Measurements from ENCODE around the gene FANCI.

The FANCI gene

DNA sequence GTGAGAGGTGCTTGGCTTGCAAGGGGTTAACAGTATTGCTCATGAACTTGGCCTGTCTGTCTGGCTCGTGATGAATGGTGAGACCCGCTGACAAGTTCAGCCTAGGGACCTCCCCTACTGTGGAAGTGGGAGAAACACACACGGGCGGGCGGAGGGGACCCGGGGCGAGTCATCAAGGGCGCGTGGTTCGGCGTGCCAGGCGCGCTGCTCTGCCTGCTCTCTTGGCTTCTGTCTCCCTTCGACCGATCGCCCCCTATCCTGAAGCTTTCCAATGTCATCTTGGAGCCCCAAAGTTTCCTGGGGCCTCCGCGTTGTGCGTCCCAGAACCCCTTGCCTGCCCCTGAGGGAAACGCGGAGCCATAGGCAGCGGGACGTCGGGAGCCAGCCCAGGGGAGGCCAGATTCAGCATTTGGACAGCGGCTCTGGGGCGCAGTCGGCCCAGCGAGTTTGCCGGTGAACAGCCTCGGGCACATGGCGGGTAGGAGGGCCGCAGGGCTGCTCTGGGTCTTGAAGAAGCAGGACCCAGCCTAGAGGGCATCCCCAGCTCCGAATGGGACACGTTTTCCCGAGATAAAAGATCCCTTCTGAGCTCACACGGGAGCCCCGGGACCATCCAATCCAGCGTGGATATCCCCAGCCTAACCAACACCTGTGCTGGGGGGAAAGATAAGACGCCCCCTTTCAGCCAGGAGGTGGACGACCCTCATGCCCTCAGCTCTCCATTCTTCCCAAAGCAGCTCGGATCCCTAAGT is 117.8 kb downstream of the FANCI start:
- DNase-seq (ENCODE audit: low spot score) = peak; percentile 63

DNA sequence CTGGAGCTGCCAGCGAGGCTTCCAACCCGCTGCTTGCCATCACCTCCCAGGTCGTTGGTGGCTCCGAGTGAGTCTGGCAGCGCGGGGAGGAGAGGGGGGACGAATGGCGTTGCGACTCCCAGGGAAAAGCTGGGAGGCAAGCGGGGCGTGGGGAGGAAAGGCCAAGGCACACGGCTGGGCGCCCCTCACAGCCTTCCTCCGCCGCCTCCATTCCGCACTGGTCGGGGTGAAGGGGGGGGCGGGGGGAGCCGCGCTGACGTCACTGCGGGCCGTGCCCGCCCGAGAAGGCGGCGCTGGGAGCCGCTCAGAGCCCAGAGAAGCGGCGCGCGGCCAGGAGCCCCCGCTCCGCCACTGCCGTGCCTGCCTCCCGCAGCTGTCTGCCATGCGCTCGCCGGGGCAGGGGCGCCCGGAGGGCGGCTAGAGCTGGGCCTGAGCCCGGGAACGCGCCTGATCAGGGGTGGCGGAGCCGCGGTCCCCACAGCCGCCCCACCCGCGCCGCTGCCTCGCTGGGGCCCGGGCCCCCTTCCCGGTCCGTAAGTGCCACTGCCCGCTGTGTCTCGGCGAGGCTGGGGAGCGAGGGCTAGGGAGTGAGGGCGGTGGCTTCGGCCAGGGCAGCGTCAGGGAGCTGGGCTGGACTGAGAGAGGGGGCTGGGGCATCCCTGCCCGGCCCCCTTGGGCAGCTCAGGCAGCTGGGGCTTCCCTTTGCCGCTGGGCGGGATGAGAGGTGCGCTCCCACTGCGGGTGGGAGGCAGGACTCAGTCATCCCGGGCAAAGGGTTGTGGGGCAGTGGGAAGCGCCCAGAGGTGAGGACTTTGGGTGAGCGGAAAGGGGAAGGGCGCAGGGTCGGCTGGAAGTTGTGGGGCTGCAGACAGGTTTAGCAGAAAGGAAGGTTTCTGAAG is 118.7 kb downstream of the FANCI start:
- DNase-seq (ENCODE audit: low spot score) = no peak

DNA sequence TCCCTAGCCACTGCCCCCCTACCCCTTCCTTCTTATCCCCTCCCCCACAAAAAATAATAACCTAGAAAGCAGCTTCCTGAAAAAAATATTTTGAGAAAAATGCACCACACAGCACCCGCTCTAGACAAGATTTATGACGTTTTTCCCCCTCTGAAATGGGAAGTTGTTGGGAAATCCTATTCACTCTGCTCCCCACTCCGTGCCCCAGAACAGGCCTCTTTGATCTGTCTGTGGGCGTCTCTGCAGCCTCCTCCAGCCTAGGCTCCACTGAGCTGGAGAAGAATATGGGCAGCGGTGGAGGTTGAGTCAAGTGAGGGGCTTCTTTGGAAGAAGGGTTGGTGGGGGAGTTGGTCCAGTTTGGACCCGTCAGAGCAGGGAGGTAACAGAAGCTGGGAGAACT is 119.4 kb downstream of the FANCI start:
- DNase-seq (ENCODE audit: low spot score) = no peak

DNA sequence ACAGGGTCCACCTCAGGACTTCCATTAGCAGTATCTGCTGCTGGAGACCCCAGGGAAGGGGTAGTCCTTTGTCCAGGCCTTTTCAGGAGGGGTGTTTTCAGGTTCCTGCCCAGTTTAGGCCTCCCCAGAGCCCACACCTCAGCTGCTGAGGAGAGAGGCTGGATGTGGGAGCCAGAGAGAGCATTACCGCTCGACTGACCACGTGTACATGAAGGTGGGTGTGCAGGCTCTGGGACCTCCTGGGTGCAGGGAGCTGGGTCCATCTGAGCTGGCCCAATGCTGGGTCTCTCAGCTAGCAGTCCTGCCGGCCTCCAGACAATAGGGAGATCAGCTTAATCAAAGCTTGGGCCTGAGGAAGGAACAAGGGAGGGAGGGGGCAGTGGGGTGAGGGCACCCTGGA is 120.0 kb downstream of the FANCI start:
- no peak for DNase-seq (ENCODE audit: low spot score)

DNA sequence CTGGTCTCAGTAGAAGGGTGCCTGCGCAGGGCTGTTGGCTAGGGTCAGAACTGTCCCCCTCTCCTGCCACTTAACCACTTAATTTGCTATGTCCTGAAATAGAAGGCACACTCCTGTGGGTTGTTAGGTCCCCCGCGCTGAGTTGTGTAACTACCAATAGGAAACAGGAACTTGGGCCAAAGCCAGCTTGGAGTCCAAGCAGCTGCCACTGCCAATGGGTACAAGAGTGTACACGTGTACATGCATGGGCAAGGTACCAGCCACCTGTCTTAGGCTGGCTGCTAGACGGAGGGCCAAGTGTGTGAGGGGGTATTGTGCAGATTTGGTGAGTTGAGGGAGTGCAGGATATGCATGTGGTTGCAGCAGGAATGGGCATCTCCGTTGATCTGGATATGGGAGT is 120.6 kb downstream of the FANCI start:
- no peak for DNase-seq (ENCODE audit: low spot score)

DNA sequence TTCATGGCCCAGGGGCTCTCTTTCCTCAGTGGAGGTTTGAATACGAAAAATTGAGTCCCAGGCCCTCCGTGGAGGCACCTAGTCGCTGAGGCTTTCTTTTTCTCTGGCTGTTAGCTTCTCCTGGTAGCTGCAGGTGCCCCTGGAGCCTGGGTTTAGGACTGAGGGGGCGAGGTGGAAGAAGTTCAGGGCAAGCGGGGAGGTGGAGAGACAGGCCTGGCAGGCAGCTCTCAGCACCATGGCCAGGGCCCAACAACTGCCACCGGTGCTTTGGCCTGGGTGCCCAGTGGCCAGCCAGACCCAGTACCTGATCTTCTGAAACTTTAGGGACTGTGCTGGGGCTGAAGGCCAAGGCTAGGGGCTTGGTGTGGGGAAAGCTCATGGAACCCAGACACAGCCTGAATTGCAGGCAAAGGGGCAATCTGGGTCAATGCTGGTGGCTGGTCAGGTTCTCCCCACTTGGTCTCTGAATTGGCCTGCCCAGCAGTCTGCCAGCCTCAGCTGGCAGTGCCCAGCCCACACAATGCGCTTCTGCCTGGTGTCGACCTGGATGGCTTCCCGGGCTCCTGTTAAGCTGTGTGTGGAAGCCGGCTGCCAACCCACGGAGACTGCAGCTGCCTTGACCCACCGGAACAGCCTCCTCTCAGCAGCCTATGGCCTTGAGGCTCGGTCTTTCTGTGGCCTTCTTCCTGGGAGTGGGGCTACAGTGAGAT is 121.1 kb downstream of the FANCI start:
- DNase-seq (ENCODE audit: low spot score) = no peak

DNA sequence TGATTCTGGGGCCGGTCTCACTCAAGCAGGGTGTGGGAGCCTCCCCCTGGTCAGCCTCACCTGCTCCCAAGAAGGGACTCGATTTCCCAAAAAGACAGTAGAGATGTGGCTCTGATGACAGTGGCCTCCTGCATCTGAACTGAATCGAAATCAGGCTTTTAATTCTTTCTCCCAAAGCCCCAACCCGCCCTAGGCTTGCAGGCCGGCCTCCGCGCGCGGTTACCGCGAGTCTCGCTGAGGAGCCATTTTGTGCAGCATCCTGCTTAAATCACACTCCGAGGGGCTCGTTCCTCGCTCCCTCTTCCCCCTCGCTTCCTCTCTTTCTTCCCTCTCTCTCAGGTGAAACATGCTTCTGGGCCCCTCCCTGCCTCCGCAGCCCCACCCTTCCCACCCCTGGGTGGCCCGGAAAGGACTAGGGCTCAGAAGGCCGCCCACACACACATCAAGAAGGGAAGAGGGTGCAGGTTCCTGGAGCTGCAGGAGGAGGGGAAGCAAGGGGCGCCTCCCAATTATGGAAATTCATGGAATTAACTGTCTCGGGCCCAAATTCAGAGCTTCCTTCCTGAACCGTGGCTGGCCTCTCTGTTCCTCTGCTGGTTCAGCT is 121.8 kb downstream of the FANCI start:
- DNase-seq (ENCODE audit: low spot score) = no peak

All from kidney tubule cell (primary cell).